ENCODE measurements around the gene U2AF1L4.
"Not testable (repeated sequence)": the region's sequence is repeated elsewhere in the genome, so short reads cannot be mapped to it uniquely, and the experiment has no call there.

Gene U2AF1L4

GRCh38 chr19:35730326-35730725 lies 14.9 kb downstream of the U2AF1L4 start:
- Histone ChIP-seq H3K36me3 (ENCODE audit: control insufficient read depth, insufficient read depth, low read length) (peaks cover 60% of the 10 kb centered on the region), H3K4me1 (ENCODE audit: control insufficient read depth, insufficient read depth, low read length) (no peaks in the 10 kb centered on the region), H3K9ac (ENCODE audit: low read length) (no peak overlapping the region), H3K4me3 (ENCODE audit: low read length) (no peak overlapping the region), H3K27me3 (ENCODE audit: control insufficient read depth, insufficient read depth, low read length) (no peaks in the 10 kb centered on the region), H3K27ac (ENCODE audit: low read depth, low read length) (no peak overlapping the region)

GRCh38 chr19:35729763-35730162 lies 15.5 kb downstream of the U2AF1L4 start:
- Histone ChIP-seq H3K36me3 (ENCODE audit: control insufficient read depth, insufficient read depth, low read length) (peaks cover 61% of the 10 kb centered on the region), H3K4me1 (ENCODE audit: control insufficient read depth, insufficient read depth, low read length) (no peaks in the 10 kb centered on the region), H3K27ac (ENCODE audit: low read depth, low read length) (no peak overlapping the region)

GRCh38 chr19:35729021-35729420 lies 16.2 kb downstream of the U2AF1L4 start:
- Histone ChIP-seq H3K27me3 (ENCODE audit: control insufficient read depth, insufficient read depth, low read length) (no peaks in the 10 kb centered on the region), H3K27ac (ENCODE audit: low read depth, low read length) (no peak overlapping the region)

More at GRCh38 chr19:35729763-35730162, 15.5 kb downstream of the U2AF1L4 start:
- Histone ChIP-seq H3K27me3 (ENCODE audit: control insufficient read depth, insufficient read depth, low read length) (no peaks in the 10 kb centered on the region), H3K4me3 (ENCODE audit: low read length) (no peak overlapping the region), H3K9ac (ENCODE audit: low read length) (no peak overlapping the region)

GRCh38 chr19:35727956-35728706 lies 17.1 kb downstream of the U2AF1L4 start:
- H3K9ac ChIP-seq (ENCODE audit: low read length), result no peak overlapping the region

More at GRCh38 chr19:35729021-35729420, 16.2 kb downstream of the U2AF1L4 start:
- Histone ChIP-seq H3K36me3 (ENCODE audit: control insufficient read depth, insufficient read depth, low read length) (peaks cover 62% of the 10 kb centered on the region), H3K4me3 (ENCODE audit: low read length) (no peak overlapping the region), H3K9ac (ENCODE audit: low read length) (no peak overlapping the region), H3K4me1 (ENCODE audit: control insufficient read depth, insufficient read depth, low read length) (no peaks in the 10 kb centered on the region)

GRCh38 chr19:35727053-35727955 lies 17.9 kb downstream of the U2AF1L4 start:
- Histone ChIP-seq H3K9ac (ENCODE audit: low read length) (no peak overlapping the region), H3K27ac (ENCODE audit: low read depth, low read length) (no peak overlapping the region), H3K27me3 (ENCODE audit: control insufficient read depth, insufficient read depth, low read length) (no peaks in the 10 kb centered on the region), H3K4me1 (ENCODE audit: control insufficient read depth, insufficient read depth, low read length) (no peaks in the 10 kb centered on the region), H3K36me3 (ENCODE audit: control insufficient read depth, insufficient read depth, low read length) (peaks cover 75% of the 10 kb centered on the region), H3K4me3 (ENCODE audit: low read length) (no peak overlapping the region)

More at GRCh38 chr19:35727956-35728706, 17.1 kb downstream of the U2AF1L4 start:
- Histone ChIP-seq H3K36me3 (ENCODE audit: control insufficient read depth, insufficient read depth, low read length) (peaks cover 67% of the 10 kb centered on the region), H3K4me3 (ENCODE audit: low read length) (no peak overlapping the region), H3K27me3 (ENCODE audit: control insufficient read depth, insufficient read depth, low read length) (no peaks in the 10 kb centered on the region), H3K27ac (ENCODE audit: low read depth, low read length) (no peak overlapping the region), H3K4me1 (ENCODE audit: control insufficient read depth, insufficient read depth, low read length) (no peaks in the 10 kb centered on the region)

- Histone ChIP-seq H3K4me1 (ENCODE audit: control insufficient read depth, insufficient read depth, low read length) (no peaks in the 10 kb centered on the region), H3K9ac (ENCODE audit: low read length) (no peak overlapping the region), H3K36me3 (ENCODE audit: control insufficient read depth, insufficient read depth, low read length) (peaks cover 74% of the 10 kb centered on the region), H3K27ac (ENCODE audit: low read depth, low read length) (no peak overlapping the region), H3K4me3 (ENCODE audit: low read length) (no peak overlapping the region), H3K27me3 (ENCODE audit: control insufficient read depth, insufficient read depth, low read length) (no peaks in the 10 kb centered on the region)
Observed at GRCh38 chr19:35725216-35725861, 19.9 kb downstream of the U2AF1L4 start.

GRCh38 chr19:35724560-35724959 lies 20.7 kb downstream of the U2AF1L4 start:
- H3K27ac ChIP-seq (ENCODE audit: low read depth, low read length), result no peak overlapping the region
- peaks cover 72% of the 10 kb centered on the region for H3K36me3 ChIP-seq (ENCODE audit: control insufficient read depth, insufficient read depth, low read length)
- H3K4me1 ChIP-seq (ENCODE audit: control insufficient read depth, insufficient read depth, low read length), result no peaks in the 10 kb centered on the region
- no peak overlapping the region for H3K4me3 ChIP-seq (ENCODE audit: low read length)
- H3K27me3 ChIP-seq (ENCODE audit: control insufficient read depth, insufficient read depth, low read length), result no peaks in the 10 kb centered on the region
- no peak overlapping the region for H3K9ac ChIP-seq (ENCODE audit: low read length)

- H3K4me1 ChIP-seq (ENCODE audit: control insufficient read depth, insufficient read depth, low read length); H3K9ac ChIP-seq (ENCODE audit: low read length); H3K27ac ChIP-seq (ENCODE audit: low read depth, low read length); H3K4me3 ChIP-seq (ENCODE audit: low read length); H3K27me3 ChIP-seq (ENCODE audit: control insufficient read depth, insufficient read depth, low read length): not testable (repeated sequence)
- H3K36me3 ChIP-seq (ENCODE audit: control insufficient read depth, insufficient read depth, low read length), result peaks cover 72% of the 10 kb centered on the region
Observed at GRCh38 chr19:35724132-35724531, 21.1 kb downstream of the U2AF1L4 start.

- Histone ChIP-seq H3K4me3 (ENCODE audit: low read length) (no peak overlapping the region), H3K36me3 (ENCODE audit: control insufficient read depth, insufficient read depth, low read length) (peaks cover 68% of the 10 kb centered on the region), H3K27ac (ENCODE audit: low read depth, low read length) (no peak overlapping the region), H3K4me1 (ENCODE audit: control insufficient read depth, insufficient read depth, low read length) (peaks cover 8% of the 10 kb centered on the region), H3K9ac (ENCODE audit: low read length) (no peak overlapping the region), H3K27me3 (ENCODE audit: control insufficient read depth, insufficient read depth, low read length) (no peaks in the 10 kb centered on the region)
Observed at GRCh38 chr19:35723671-35724070, 21.5 kb downstream of the U2AF1L4 start.

- no peak overlapping the region for H3K9ac ChIP-seq (ENCODE audit: low read length)
- H3K36me3 ChIP-seq (ENCODE audit: control insufficient read depth, insufficient read depth, low read length), result peaks cover 60% of the 10 kb centered on the region
- no peak overlapping the region for H3K27ac ChIP-seq (ENCODE audit: low read depth, low read length)
- H3K4me1 ChIP-seq (ENCODE audit: control insufficient read depth, insufficient read depth, low read length), result peaks cover 9% of the 10 kb centered on the region
- H3K27me3 ChIP-seq (ENCODE audit: control insufficient read depth, insufficient read depth, low read length), result no peaks in the 10 kb centered on the region
- no peak overlapping the region for H3K4me3 ChIP-seq (ENCODE audit: low read length)
Observed at GRCh38 chr19:35722897-35723296, 22.3 kb downstream of the U2AF1L4 start.

- Histone ChIP-seq H3K27ac (ENCODE audit: low read depth, low read length) (no peak overlapping the region), H3K9ac (ENCODE audit: low read length) (no peak overlapping the region), H3K36me3 (ENCODE audit: control insufficient read depth, insufficient read depth, low read length) (peaks cover 56% of the 10 kb centered on the region), H3K27me3 (ENCODE audit: control insufficient read depth, insufficient read depth, low read length) (no peaks in the 10 kb centered on the region), H3K4me3 (ENCODE audit: low read length) (no peak overlapping the region), H3K4me1 (ENCODE audit: control insufficient read depth, insufficient read depth, low read length) (peaks cover 9% of the 10 kb centered on the region)
Observed at GRCh38 chr19:35722461-35722860, 22.8 kb downstream of the U2AF1L4 start.

- Histone ChIP-seq H3K4me1 (ENCODE audit: control insufficient read depth, insufficient read depth, low read length) (peaks cover 9% of the 10 kb centered on the region), H3K27me3 (ENCODE audit: control insufficient read depth, insufficient read depth, low read length) (no peaks in the 10 kb centered on the region), H3K36me3 (ENCODE audit: control insufficient read depth, insufficient read depth, low read length) (peaks cover 48% of the 10 kb centered on the region), H3K27ac (ENCODE audit: low read depth, low read length) (no peak overlapping the region), H3K4me3 (ENCODE audit: low read length) (no peak overlapping the region), H3K9ac (ENCODE audit: low read length) (no peak overlapping the region)
Observed at GRCh38 chr19:35721374-35721773, 23.8 kb downstream of the U2AF1L4 start.

Measured in rectal smooth muscle tissue (tissue), 1 donor.